WERI-Rb-1 (cell line): ENCODE data around the gene ELOVL2.

Experiments
- DNase-seq: peaks from one replicate; pipeline ENCODE4 v3.0.0-alpha.2; 2020
- H3K27ac ChIP-seq: fragments of 250-450 bp; sonication (Bioruptor Pico); 2 replicates; pipeline ENCODE4 v1.5.1; 2020; ENCODE audit warnings: mild to moderate bottlenecking, moderate library complexity
- H3K27me3 ChIP-seq: fragments of 250-450 bp; sonication (Bioruptor Pico); 2 replicates; pipeline ENCODE4 v1.5.1; 2021; ENCODE audit warnings: mild to moderate bottlenecking, low read depth, moderate library complexity; ENCODE audit not compliant: insufficient read depth, severe bottlenecking
- H3K36me3 ChIP-seq: fragments of 250-450 bp; sonication (Bioruptor Pico); 2 replicates; pipeline ENCODE4 v1.5.1; 2020; ENCODE audit warnings: mild to moderate bottlenecking, moderate library complexity
- H3K4me3 ChIP-seq: 2 replicates; pipeline ENCODE4 v1.5.1; 2011; ENCODE audit warnings: low read depth, mild to moderate bottlenecking, control low read depth, low read length
- H3K9me3 ChIP-seq: fragments of 250-450 bp; sonication (Bioruptor Pico); 2 replicates; pipeline ENCODE4 v1.5.1; 2021; ENCODE audit warnings: mild to moderate bottlenecking, moderate library complexity; ENCODE audit not compliant: severe bottlenecking
- TF ChIP-seq, protein P1 (sequence below): IDR thresholded peaks from 2 replicates; pipeline ENCODE4 v1.5.1; 2011; ENCODE audit warnings: low read depth, mild to moderate bottlenecking, control low read depth, inconsistent platforms, low read length

The ELOVL2 gene

DNA sequence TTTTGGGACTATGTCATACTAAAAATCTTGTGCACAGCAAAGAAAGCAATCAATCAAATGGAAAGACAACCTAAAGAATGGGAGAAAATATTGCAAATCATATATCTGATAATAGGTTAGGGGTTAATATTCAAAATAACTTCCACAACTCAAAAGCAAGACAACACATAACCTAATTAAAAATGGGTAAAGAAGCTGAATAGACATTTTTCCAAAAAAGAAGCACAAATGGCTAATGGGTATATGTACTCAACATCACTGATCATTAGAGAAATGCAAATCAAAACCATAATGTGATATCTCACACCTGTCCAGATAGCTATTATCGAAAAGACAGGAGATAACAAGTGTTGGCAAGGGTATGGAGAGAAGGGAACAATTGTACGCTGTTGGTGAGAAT, 104.3 kb downstream of the ELOVL2 start:
- no peak overlapping the region for H3K27ac ChIP-seq
- peaks cover 5% of the 10 kb centered on the region for H3K9me3 ChIP-seq
- TF ChIP-seq, protein P1, sequence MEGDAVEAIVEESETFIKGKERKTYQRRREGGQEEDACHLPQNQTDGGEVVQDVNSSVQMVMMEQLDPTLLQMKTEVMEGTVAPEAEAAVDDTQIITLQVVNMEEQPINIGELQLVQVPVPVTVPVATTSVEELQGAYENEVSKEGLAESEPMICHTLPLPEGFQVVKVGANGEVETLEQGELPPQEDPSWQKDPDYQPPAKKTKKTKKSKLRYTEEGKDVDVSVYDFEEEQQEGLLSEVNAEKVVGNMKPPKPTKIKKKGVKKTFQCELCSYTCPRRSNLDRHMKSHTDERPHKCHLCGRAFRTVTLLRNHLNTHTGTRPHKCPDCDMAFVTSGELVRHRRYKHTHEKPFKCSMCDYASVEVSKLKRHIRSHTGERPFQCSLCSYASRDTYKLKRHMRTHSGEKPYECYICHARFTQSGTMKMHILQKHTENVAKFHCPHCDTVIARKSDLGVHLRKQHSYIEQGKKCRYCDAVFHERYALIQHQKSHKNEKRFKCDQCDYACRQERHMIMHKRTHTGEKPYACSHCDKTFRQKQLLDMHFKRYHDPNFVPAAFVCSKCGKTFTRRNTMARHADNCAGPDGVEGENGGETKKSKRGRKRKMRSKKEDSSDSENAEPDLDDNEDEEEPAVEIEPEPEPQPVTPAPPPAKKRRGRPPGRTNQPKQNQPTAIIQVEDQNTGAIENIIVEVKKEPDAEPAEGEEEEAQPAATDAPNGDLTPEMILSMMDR, result no peak
- H3K36me3 ChIP-seq, result no peaks in the 10 kb centered on the region
- DNase-seq, result no peak
- H3K27me3 ChIP-seq, result no peaks in the 10 kb centered on the region
- no peak overlapping the region for H3K4me3 ChIP-seq

DNA sequence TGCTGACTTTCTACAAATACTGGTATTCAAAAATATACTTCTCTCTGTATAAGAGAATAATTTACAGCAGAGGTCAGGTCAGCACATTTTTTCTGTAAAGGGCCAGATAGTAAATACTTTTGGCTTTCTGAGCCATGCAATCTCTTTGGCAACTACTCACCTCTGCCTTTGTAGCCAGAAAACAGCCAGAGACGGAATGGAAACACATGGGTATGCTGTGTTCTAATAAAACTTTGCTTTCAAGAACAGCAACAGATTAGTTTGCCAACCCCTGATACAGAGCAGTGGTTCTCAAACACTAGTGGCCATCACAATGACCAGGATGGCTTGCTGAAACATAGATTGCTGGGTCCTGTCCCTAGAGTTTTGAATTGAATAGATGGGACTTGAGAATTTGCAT, 111.0 kb downstream of the ELOVL2 start:
- peaks cover 6% of the 10 kb centered on the region for H3K9me3 ChIP-seq
- no peak overlapping the region for H3K4me3 ChIP-seq
- DNase-seq, result no peak
- TF ChIP-seq, protein P1, result no peak
- H3K27me3 ChIP-seq, result no peaks in the 10 kb centered on the region
- H3K36me3 ChIP-seq, result no peaks in the 10 kb centered on the region
- no peak overlapping the region for H3K27ac ChIP-seq
